Activated naive CD4-positive, alpha-beta T cell treated with anti-CD3 and anti-CD28 coated beads, Interleukin-2, amount 50 U/mL, for 24 hours (primary cell): Measurements from ENCODE around the gene CMTM5.

Experiments used
- H3K27ac Mint-ChIP-seq: one replicate; pipeline ENCODE4 v1.8.0; 2021; ENCODE audit warnings: mild to moderate bottlenecking, mixed read lengths
- H3K27me3 Mint-ChIP-seq: one replicate; pipeline ENCODE4 v1.8.0; 2021; ENCODE audit warnings: mixed read lengths
- H3K36me3 Mint-ChIP-seq: one replicate; pipeline ENCODE4 v1.8.0; 2021; ENCODE audit warnings: mixed read lengths
- H3K4me1 Mint-ChIP-seq: one replicate; pipeline ENCODE4 v1.8.0; 2021; ENCODE audit warnings: mixed read lengths
- H3K4me3 Mint-ChIP-seq: one replicate; pipeline ENCODE4 v1.8.0; 2021; ENCODE audit warnings: mild to moderate bottlenecking, mixed read lengths
- H3K9me3 Mint-ChIP-seq: one replicate; pipeline ENCODE4 v1.8.0; 2021; ENCODE audit warnings: mixed read lengths

CMTM5 gene

GRCh38 chr14:23353433-23353780 lies 23.4 kb upstream of the CMTM5 start:
- Mint-ChIP-seq H3K36me3 (no peaks in the 10 kb centered on the region), H3K27me3 (peaks cover 1% of the 10 kb centered on the region), H3K9me3 (no peaks in the 10 kb centered on the region), H3K4me1 (peaks cover 21% of the 10 kb centered on the region), H3K27ac (no peak overlapping the region), H3K4me3 (peak overlapping the region; percentile 81)

GRCh38 chr14:23354990-23355389 lies 21.9 kb upstream of the CMTM5 start:
- H3K4me1 Mint-ChIP-seq = peaks cover 21% of the 10 kb centered on the region
- H3K9me3 Mint-ChIP-seq = no peaks in the 10 kb centered on the region
- no peak overlapping the region for H3K27ac Mint-ChIP-seq
- H3K4me3 Mint-ChIP-seq = no peak overlapping the region
- H3K36me3 Mint-ChIP-seq = no peaks in the 10 kb centered on the region
- peaks cover 1% of the 10 kb centered on the region for H3K27me3 Mint-ChIP-seq

GRCh38 chr14:23355871-23356435 lies 20.9 kb upstream of the CMTM5 start:
- no peak overlapping the region for H3K4me3 Mint-ChIP-seq
- H3K4me1 Mint-ChIP-seq = peaks cover 16% of the 10 kb centered on the region
- no peak overlapping the region for H3K27ac Mint-ChIP-seq
- H3K27me3 Mint-ChIP-seq = peaks cover 1% of the 10 kb centered on the region
- no peaks in the 10 kb centered on the region for H3K9me3 Mint-ChIP-seq
- no peaks in the 10 kb centered on the region for H3K36me3 Mint-ChIP-seq

- H3K4me3 Mint-ChIP-seq = no peak overlapping the region
- no peaks in the 10 kb centered on the region for H3K36me3 Mint-ChIP-seq
- no peaks in the 10 kb centered on the region for H3K9me3 Mint-ChIP-seq
- peaks cover 11% of the 10 kb centered on the region for H3K4me1 Mint-ChIP-seq
- H3K27ac Mint-ChIP-seq = no peak overlapping the region
- peaks cover 1% of the 10 kb centered on the region for H3K27me3 Mint-ChIP-seq
Observed at GRCh38 chr14:23356662-23357061, 20.2 kb upstream of the CMTM5 start.

- Mint-ChIP-seq H3K9me3 (no peaks in the 10 kb centered on the region), H3K4me3 (no peak overlapping the region), H3K4me1 (peaks cover 11% of the 10 kb centered on the region), H3K36me3 (no peaks in the 10 kb centered on the region), H3K27me3 (peaks cover 1% of the 10 kb centered on the region), H3K27ac (no peak overlapping the region)
Observed at GRCh38 chr14:23357261-23357660, 19.6 kb upstream of the CMTM5 start.

GRCh38 chr14:23358042-23358441 lies 18.8 kb upstream of the CMTM5 start:
- no peaks in the 10 kb centered on the region for H3K36me3 Mint-ChIP-seq
- H3K4me3 Mint-ChIP-seq = no peak overlapping the region
- H3K27me3 Mint-ChIP-seq = peaks cover 1% of the 10 kb centered on the region
- peaks cover 8% of the 10 kb centered on the region for H3K4me1 Mint-ChIP-seq
- no peak overlapping the region for H3K27ac Mint-ChIP-seq
- H3K9me3 Mint-ChIP-seq = no peaks in the 10 kb centered on the region

- Mint-ChIP-seq H3K9me3 (no peaks in the 10 kb centered on the region), H3K27ac (no peak overlapping the region), H3K27me3 (peaks cover 1% of the 10 kb centered on the region), H3K4me1 (peaks cover 1% of the 10 kb centered on the region), H3K4me3 (no peak overlapping the region), H3K36me3 (no peaks in the 10 kb centered on the region)
Observed at GRCh38 chr14:23358553-23359166, 18.2 kb upstream of the CMTM5 start.

- Mint-ChIP-seq H3K27me3 (peaks cover 1% of the 10 kb centered on the region), H3K36me3 (no peaks in the 10 kb centered on the region), H3K9me3 (no peaks in the 10 kb centered on the region), H3K4me1 (no peaks in the 10 kb centered on the region), H3K27ac (no peak overlapping the region), H3K4me3 (no peak overlapping the region)
Observed at GRCh38 chr14:23359167-23359626, 17.6 kb upstream of the CMTM5 start.

- Mint-ChIP-seq H3K27me3 (peaks cover 7% of the 10 kb centered on the region), H3K4me1 (no peaks in the 10 kb centered on the region), H3K27ac (no peak overlapping the region), H3K36me3 (no peaks in the 10 kb centered on the region), H3K4me3 (no peak overlapping the region), H3K9me3 (no peaks in the 10 kb centered on the region)
Observed at GRCh38 chr14:23359722-23360447, 17.0 kb upstream of the CMTM5 start.

GRCh38 chr14:23360496-23360895 lies 16.4 kb upstream of the CMTM5 start:
- no peak overlapping the region for H3K27ac Mint-ChIP-seq
- no peaks in the 10 kb centered on the region for H3K4me1 Mint-ChIP-seq
- H3K36me3 Mint-ChIP-seq = no peaks in the 10 kb centered on the region
- H3K9me3 Mint-ChIP-seq = no peaks in the 10 kb centered on the region
- no peak overlapping the region for H3K4me3 Mint-ChIP-seq
- H3K27me3 Mint-ChIP-seq = peaks cover 7% of the 10 kb centered on the region

GRCh38 chr14:23361320-23361719 lies 15.5 kb upstream of the CMTM5 start:
- Mint-ChIP-seq H3K27ac (no peak overlapping the region), H3K27me3 (peaks cover 7% of the 10 kb centered on the region), H3K4me1 (no peaks in the 10 kb centered on the region), H3K4me3 (no peak overlapping the region), H3K36me3 (no peaks in the 10 kb centered on the region), H3K9me3 (no peaks in the 10 kb centered on the region)

GRCh38 chr14:23361763-23362162 lies 15.1 kb upstream of the CMTM5 start:
- Mint-ChIP-seq H3K27me3 (peaks cover 10% of the 10 kb centered on the region), H3K36me3 (no peaks in the 10 kb centered on the region), H3K4me1 (no peaks in the 10 kb centered on the region), H3K27ac (no peak overlapping the region), H3K4me3 (no peak overlapping the region), H3K9me3 (no peaks in the 10 kb centered on the region)

GRCh38 chr14:23362200-23362599 lies 14.6 kb upstream of the CMTM5 start:
- Mint-ChIP-seq H3K27ac (no peak overlapping the region), H3K4me3 (no peak overlapping the region), H3K9me3 (no peaks in the 10 kb centered on the region), H3K27me3 (peaks cover 15% of the 10 kb centered on the region), H3K4me1 (no peaks in the 10 kb centered on the region), H3K36me3 (no peaks in the 10 kb centered on the region)

- Mint-ChIP-seq H3K4me3 (no peak overlapping the region), H3K27me3 (peaks cover 18% of the 10 kb centered on the region), H3K4me1 (no peaks in the 10 kb centered on the region), H3K27ac (no peak overlapping the region), H3K36me3 (no peaks in the 10 kb centered on the region), H3K9me3 (no peaks in the 10 kb centered on the region)
Observed at GRCh38 chr14:23364164-23365035, 12.4 kb upstream of the CMTM5 start.

- no peaks in the 10 kb centered on the region for H3K9me3 Mint-ChIP-seq
- peaks cover 18% of the 10 kb centered on the region for H3K27me3 Mint-ChIP-seq
- H3K27ac Mint-ChIP-seq = no peak within 1 kb of the TSS
- no peaks in the 10 kb centered on the region for H3K4me1 Mint-ChIP-seq
- no peak within 1 kb of the TSS for H3K4me3 Mint-ChIP-seq
- H3K36me3 Mint-ChIP-seq = no peaks in the 10 kb centered on the region
Observed at GRCh38 chr14:23365036-23365731, 11.7 kb upstream of the CMTM5 start, which contains the start of gene EFS. TSS of gene EFS (minus strand) at chr14:23365172. CDS start at chr14:23365025, 147 bp downstream.
